Prostate gland (tissue), 2 donors: ENCODE measurements around the gene CNKSR3.

Experiments
- POLR2A ChIP-seq: fragments of 450-650 bp; IDR thresholded peaks from one replicate; pipeline ENCODE4 v1.6.1; 2016; ENCODE audit warnings: antibody characterized with exemption, mild to moderate bottlenecking
- POLR2AphosphoS5 ChIP-seq: sonication (generic); formaldehyde crosslinking; IDR thresholded peaks from one replicate; pipeline ENCODE4 v1.6.1; 2017; ENCODE audit warnings: antibody characterized with exemption
- TF ChIP-seq, protein P1 (sequence below), 4 experiments: fragments of 200-600 bp in 2 of 4; fragments of 450-650 bp in 2 of 4; sonication (generic) in 2 of 4; IDR thresholded peaks; 1 replicate in 3 of 4; 2 replicates in 1 of 4; pipeline ENCODE4 v1.5.1; 2016 to 2019; ENCODE audit warnings: antibody characterized with exemption in 4 of 4, mild to moderate bottlenecking in 2 of 4, moderate library complexity in 2 of 4

GRCh38 chr6:154345811-154346210, 164.7 kb downstream of the CNKSR3 start:
- TF ChIP-seq, protein P1, sequence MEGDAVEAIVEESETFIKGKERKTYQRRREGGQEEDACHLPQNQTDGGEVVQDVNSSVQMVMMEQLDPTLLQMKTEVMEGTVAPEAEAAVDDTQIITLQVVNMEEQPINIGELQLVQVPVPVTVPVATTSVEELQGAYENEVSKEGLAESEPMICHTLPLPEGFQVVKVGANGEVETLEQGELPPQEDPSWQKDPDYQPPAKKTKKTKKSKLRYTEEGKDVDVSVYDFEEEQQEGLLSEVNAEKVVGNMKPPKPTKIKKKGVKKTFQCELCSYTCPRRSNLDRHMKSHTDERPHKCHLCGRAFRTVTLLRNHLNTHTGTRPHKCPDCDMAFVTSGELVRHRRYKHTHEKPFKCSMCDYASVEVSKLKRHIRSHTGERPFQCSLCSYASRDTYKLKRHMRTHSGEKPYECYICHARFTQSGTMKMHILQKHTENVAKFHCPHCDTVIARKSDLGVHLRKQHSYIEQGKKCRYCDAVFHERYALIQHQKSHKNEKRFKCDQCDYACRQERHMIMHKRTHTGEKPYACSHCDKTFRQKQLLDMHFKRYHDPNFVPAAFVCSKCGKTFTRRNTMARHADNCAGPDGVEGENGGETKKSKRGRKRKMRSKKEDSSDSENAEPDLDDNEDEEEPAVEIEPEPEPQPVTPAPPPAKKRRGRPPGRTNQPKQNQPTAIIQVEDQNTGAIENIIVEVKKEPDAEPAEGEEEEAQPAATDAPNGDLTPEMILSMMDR (IDR thresholded peaks at IDR 0.05) = no peak
- TF ChIP-seq POLR2A (no peak), POLR2AphosphoS5 (no peak)
